OCI-LY1 (cell line): ENCODE results near the gene MAPK9.

Source experiments
- H2AFZ ChIP-seq: fragments of 200-600 bp; sonication (generic), shearing (Covaris generic); 2 replicates; pipeline ENCODE4 v1.6.0; 2014; ENCODE audit warnings: antibody characterized with exemption, mild to moderate bottlenecking, low read length
- H3F3A ChIP-seq: fragments of 200-600 bp; sonication (generic), shearing (Covaris generic); 2 replicates; pipeline ENCODE4 v1.6.0; 2014; ENCODE audit warnings: mild to moderate bottlenecking, antibody characterized with exemption, low read length, moderate library complexity; ENCODE audit not compliant: insufficient read depth
- H3K27ac ChIP-seq: fragments of 200-600 bp; sonication (generic); 2 replicates; pipeline ENCODE4 v1.5.1; 2014; ENCODE audit warnings: low read length, mixed run types, mild to moderate bottlenecking, low read depth; ENCODE audit not compliant: poor library complexity, severe bottlenecking
- H3K27me3 ChIP-seq: fragments of 200-600 bp; sonication (generic); 2 replicates; pipeline ENCODE4 v1.6.0; 2014; ENCODE audit warnings: antibody characterized with exemption, mild to moderate bottlenecking, low read length, moderate library complexity; ENCODE audit not compliant: insufficient read depth
- H3K36me3 ChIP-seq: fragments of 200-600 bp; sonication (generic); 2 replicates; pipeline ENCODE4 v1.6.1; 2014; ENCODE audit warnings: mild to moderate bottlenecking, antibody characterized with exemption, low read length, moderate library complexity, mixed read lengths; ENCODE audit not compliant: insufficient read depth
- H3K4me1 ChIP-seq: fragments of 200-600 bp; sonication (generic); 2 replicates; pipeline ENCODE4 v1.5.1; 2014; ENCODE audit warnings: mild to moderate bottlenecking, low read length, moderate library complexity; ENCODE audit not compliant: insufficient read depth, severe bottlenecking
- H3K4me2 ChIP-seq: fragments of 200-600 bp; sonication (generic), shearing (Covaris generic); 2 replicates; pipeline ENCODE4 v1.6.1; 2014; ENCODE audit warnings: low read length
- H3K4me3 ChIP-seq: fragments of 200-600 bp; sonication (generic); 2 replicates; pipeline ENCODE4 v1.5.1; 2014; ENCODE audit warnings: low read length, low read depth, mild to moderate bottlenecking, mixed read lengths; ENCODE audit not compliant: poor library complexity, severe bottlenecking
- H3K79me2 ChIP-seq: fragments of 200-600 bp; shearing (Covaris generic); 2 replicates; pipeline ENCODE4 v1.6.1; 2016; ENCODE audit warnings: mixed run types, low read length, mixed read lengths; ENCODE audit not compliant: insufficient read depth
- H3K9ac ChIP-seq: fragments of 200-600 bp; sonication (generic), shearing (Covaris generic); 2 replicates; pipeline ENCODE4 v1.6.1; 2014; ENCODE audit warnings: mild to moderate bottlenecking, low read length, mixed read lengths
- H3K9me2 ChIP-seq: fragments of 200-600 bp; sonication (generic), shearing (Covaris generic); 2 replicates; pipeline ENCODE4 v1.6.1; 2014; ENCODE audit warnings: low read depth, mild to moderate bottlenecking, low read length, mixed read lengths
- H3K9me3 ChIP-seq: fragments of 200-600 bp; shearing (Covaris generic); 2 replicates; pipeline ENCODE4 v1.6.1; 2014; ENCODE audit warnings: low read length, mixed read lengths
- H4K20me1 ChIP-seq: fragments of 200-600 bp; sonication (generic), shearing (Covaris generic); 2 replicates; pipeline ENCODE4 v1.6.0; 2016; ENCODE audit warnings: mild to moderate bottlenecking, low read length; ENCODE audit not compliant: insufficient read depth
- CTCF ChIP-seq: fragments of 200-600 bp; sonication (generic), shearing (Covaris generic); IDR thresholded peaks from 2 replicates; pipeline ENCODE4 v1.5.1; 2017; ENCODE audit warnings: mild to moderate bottlenecking, antibody characterized with exemption, low read length, moderate library complexity, mixed read lengths
- EZH2 ChIP-seq: fragments of 200-600 bp; sonication (generic), shearing (Covaris generic); IDR thresholded peaks from 2 replicates; pipeline ENCODE4 v1.8.0; 2017; ENCODE audit warnings: borderline replicate concordance, mixed run types, mild to moderate bottlenecking, antibody characterized with exemption, low read length, moderate library complexity, mixed read lengths

Gene MAPK9

GRCh38 chr5:180329606-180330269 lies 37.9 kb upstream of the MAPK9 start:
- Histone ChIP-seq H3K36me3 (no peaks in the 10 kb centered on the region), H3K9ac (no peak overlapping the region), H3K4me1 (peaks cover 4% of the 10 kb centered on the region), H3F3A (no peaks in the 10 kb centered on the region), H3K79me2 (no peaks in the 10 kb centered on the region), H2AFZ (no peak overlapping the region), H3K4me3 (no peak overlapping the region), H3K27me3 (0 out of 2 replicates have a peak, but pooled peaks cover 6% of the 10 kb centered on the region), H4K20me1 (no peaks in the 10 kb centered on the region), H3K27ac (no peak overlapping the region), H3K4me2 (no peak overlapping the region), H3K9me2 (no peaks in the 10 kb centered on the region), H3K9me3 (no peaks in the 10 kb centered on the region)
- TF ChIP-seq CTCF: no peak
- TF ChIP-seq EZH2: no peak

DNA sequence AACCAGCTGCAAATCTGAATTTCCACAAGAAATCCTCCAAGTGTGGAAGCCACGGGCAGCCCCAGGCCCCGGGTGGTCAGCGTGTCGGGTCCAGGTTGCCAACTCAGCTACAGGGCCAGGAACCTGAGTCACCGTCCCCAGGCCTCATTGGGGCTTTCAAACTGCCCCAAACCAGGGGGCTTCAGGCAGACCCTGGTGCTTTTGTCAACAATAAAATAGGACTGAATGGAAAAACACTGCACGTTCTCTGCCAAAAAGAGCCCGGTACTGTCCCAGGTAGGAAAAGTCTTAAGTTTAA lies 37.2 kb upstream of the MAPK9 start:
- H3K4me3 ChIP-seq: no peak overlapping the region
- H3K36me3 ChIP-seq: no peaks in the 10 kb centered on the region
- no peaks in the 10 kb centered on the region for H3F3A ChIP-seq
- H3K4me2 ChIP-seq: no peak overlapping the region
- no peaks in the 10 kb centered on the region for H3K79me2 ChIP-seq
- 0 out of 2 replicates have a peak, but pooled peaks cover 6% of the 10 kb centered on the region for H3K27me3 ChIP-seq
- H3K4me1 ChIP-seq: peaks cover 4% of the 10 kb centered on the region
- no peak overlapping the region for H2AFZ ChIP-seq
- H3K9me2 ChIP-seq: no peaks in the 10 kb centered on the region
- no peaks in the 10 kb centered on the region for H4K20me1 ChIP-seq
- H3K27ac ChIP-seq: no peak overlapping the region
- TF ChIP-seq EZH2: no peak
- no peak for TF ChIP-seq CTCF
- no peak overlapping the region for H3K9ac ChIP-seq
- no peaks in the 10 kb centered on the region for H3K9me3 ChIP-seq

DNA sequence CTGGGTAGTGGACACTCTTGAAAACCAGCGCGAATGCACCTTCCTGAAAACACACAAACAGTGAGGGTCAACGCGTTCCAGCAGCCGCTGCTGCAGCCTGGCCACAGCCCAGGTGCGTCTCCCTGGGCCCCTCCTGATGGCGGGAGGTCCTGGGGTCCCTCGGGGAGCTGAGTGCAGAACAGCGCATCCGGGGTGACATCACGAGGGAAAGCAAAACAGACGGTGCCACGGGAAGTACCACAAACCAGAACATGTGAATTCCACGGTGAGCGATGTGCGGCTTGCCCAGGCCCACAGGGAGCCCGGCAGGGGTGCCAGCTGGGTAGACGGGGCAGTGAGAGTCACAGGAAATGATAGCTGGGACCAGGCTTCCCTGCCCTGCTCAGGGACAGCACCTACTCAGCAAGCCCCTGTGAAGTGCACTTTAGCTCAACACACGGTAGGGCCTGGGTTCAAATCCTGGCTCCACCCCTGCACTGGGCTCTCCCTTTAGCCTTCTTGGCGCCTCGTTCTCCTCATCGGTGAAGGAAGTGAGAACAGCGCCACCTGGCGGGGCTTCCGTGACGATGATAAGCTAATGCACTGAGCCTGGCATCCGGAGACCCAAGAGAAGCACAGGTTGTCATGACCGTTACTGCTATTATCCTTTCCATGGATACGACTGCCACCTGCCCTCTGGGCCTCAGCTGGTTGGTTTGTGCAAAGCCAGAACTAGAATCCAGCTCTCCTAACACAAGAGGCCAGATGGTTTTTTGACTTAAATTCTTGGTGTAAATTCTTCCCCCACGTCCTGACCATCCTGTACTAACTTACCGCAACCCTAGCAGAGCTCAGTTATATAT lies 36.6 kb upstream of the MAPK9 start:
- Histone ChIP-seq H3K9me3 (no peaks in the 10 kb centered on the region), H4K20me1 (no peaks in the 10 kb centered on the region), H3K4me2 (no peak overlapping the region; the same call in 1 of the 2 replicates), H3K9me2 (no peaks in the 10 kb centered on the region), H3K79me2 (no peaks in the 10 kb centered on the region), H3K27me3 (0 out of 2 replicates have a peak, but pooled peaks cover 6% of the 10 kb centered on the region), H3K9ac (no peak overlapping the region), H2AFZ (no peak overlapping the region), H3F3A (no peaks in the 10 kb centered on the region), H3K4me1 (peaks cover 4% of the 10 kb centered on the region), H3K4me3 (no peak overlapping the region), H3K36me3 (no peaks in the 10 kb centered on the region), H3K27ac (no peak overlapping the region)
- no peak for TF ChIP-seq EZH2
- peak; percentile 81 for TF ChIP-seq CTCF
